H9 (cell line): Measurements from ENCODE around the gene DBI. TPM values are rescaled to one million over a fixed set of nuclear protein-coding genes. Genes with fewer than 3 reads are reported as not detected.

Experiments
- DNase-seq: peaks from one replicate; pipeline ENCODE4 v3.0.0-alpha.2; 2017
- H2AFZ ChIP-seq: one replicate; pipeline ENCODE4 v1.6.1; 2013; ENCODE audit warnings: mild to moderate bottlenecking, low read length, control low read depth, moderate library complexity
- H2AK5ac ChIP-seq: 2 replicates; pipeline ENCODE4 v1.6.1; 2013; ENCODE audit warnings: low read length, control low read depth, mixed read lengths; ENCODE audit not compliant: insufficient read length
- H2BK120ac ChIP-seq: one replicate; pipeline ENCODE4 v1.6.1; 2013; ENCODE audit warnings: low read depth, mild to moderate bottlenecking, low read length, control low read depth, inconsistent platforms; ENCODE audit not compliant: poor library complexity, severe bottlenecking
- H2BK12ac ChIP-seq: 2 replicates; pipeline ENCODE4 v1.6.1; 2013; ENCODE audit warnings: low read length, control low read depth, mixed read lengths, low read depth; ENCODE audit not compliant: insufficient read length
- H2BK15ac ChIP-seq: 2 replicates; pipeline ENCODE4 v1.6.1; 2013; ENCODE audit warnings: low read depth, low read length, control low read depth
- H2BK20ac ChIP-seq: one replicate; pipeline ENCODE4 v1.6.1; 2013; ENCODE audit warnings: low read depth, mild to moderate bottlenecking, low read length, control low read depth, inconsistent platforms; ENCODE audit not compliant: poor library complexity, severe bottlenecking
- H2BK5ac ChIP-seq: 2 replicates; pipeline ENCODE4 v1.6.1; 2013; ENCODE audit warnings: low read length, control low read depth, mixed read lengths; ENCODE audit not compliant: insufficient read length
- H3K14ac ChIP-seq: 2 replicates; pipeline ENCODE4 v1.6.1; 2013; ENCODE audit warnings: low read length, control low read depth; ENCODE audit not compliant: insufficient read depth
- H3K18ac ChIP-seq: 2 replicates; pipeline ENCODE4 v1.6.1; 2013; ENCODE audit warnings: low read depth, mild to moderate bottlenecking, mixed read lengths, low read length, control low read depth; ENCODE audit not compliant: insufficient read length
- H3K23ac ChIP-seq: 2 replicates; pipeline ENCODE4 v1.6.1; 2013; ENCODE audit warnings: low read length, control low read depth, mixed read lengths, low read depth; ENCODE audit not compliant: insufficient read length
- H3K23me2 ChIP-seq: 2 replicates; pipeline ENCODE4 v1.6.1; 2013; ENCODE audit warnings: low read depth, mild to moderate bottlenecking, mixed read lengths, low read length, control low read depth; ENCODE audit not compliant: insufficient read length, poor library complexity, severe bottlenecking
- H3K27ac ChIP-seq: 2 replicates; pipeline ENCODE4 v1.5.1; 2013; ENCODE audit warnings: low read length, control low read depth, mixed read lengths, low read depth; ENCODE audit not compliant: insufficient read length
- H3K27me3 ChIP-seq: 2 replicates; pipeline ENCODE4 v1.6.1; 2013; ENCODE audit warnings: low read length, control low read depth, inconsistent platforms; ENCODE audit not compliant: insufficient read depth
- H3K4ac ChIP-seq: 2 replicates; pipeline ENCODE4 v1.6.1; 2013; ENCODE audit warnings: low read depth, mild to moderate bottlenecking, control low read depth, inconsistent platforms, low read length, moderate library complexity
- H3K4me1 ChIP-seq: 2 replicates; pipeline ENCODE4 v1.6.1; 2013; ENCODE audit warnings: low read length, control low read depth, inconsistent platforms; ENCODE audit not compliant: insufficient read depth
- H3K4me2 ChIP-seq: 2 replicates; pipeline ENCODE4 v1.6.1; 2013; ENCODE audit warnings: low read length, control low read depth, mixed read lengths; ENCODE audit not compliant: insufficient read length, insufficient read depth
- H3K56ac ChIP-seq: 2 replicates; pipeline ENCODE4 v1.6.1; 2013; ENCODE audit warnings: low read depth, mild to moderate bottlenecking, mixed read lengths, low read length, control low read depth; ENCODE audit not compliant: insufficient read length
- H3K79me1 ChIP-seq: 2 replicates; pipeline ENCODE4 v1.6.1; 2013; ENCODE audit warnings: low read depth, mild to moderate bottlenecking, moderate library complexity, low read length, control low read depth, inconsistent platforms; ENCODE audit not compliant: insufficient read depth, poor library complexity, severe bottlenecking
- H3K79me2 ChIP-seq: 2 replicates; pipeline ENCODE4 v1.6.1; 2013; ENCODE audit warnings: low read length, control low read depth, inconsistent platforms; ENCODE audit not compliant: insufficient read depth
- H3K9ac ChIP-seq: 2 replicates; pipeline ENCODE4 v1.6.1; 2013; ENCODE audit warnings: low read length, control low read depth, mixed read lengths; ENCODE audit not compliant: insufficient read length; ENCODE audit errors: extremely low read depth
- H3K9me3 ChIP-seq: one replicate; pipeline ENCODE4 v1.6.1; 2013; ENCODE audit warnings: low read depth, low read length, inconsistent platforms; ENCODE audit not compliant: control insufficient read depth
- H3T11ph ChIP-seq: one replicate; pipeline ENCODE4 v1.6.1; 2013; ENCODE audit warnings: mild to moderate bottlenecking, low read length, control low read depth, inconsistent platforms
- H4K20me1 ChIP-seq: one replicate; pipeline ENCODE4 v1.6.1; 2013; ENCODE audit not compliant: control insufficient read depth, insufficient read length, insufficient read depth
- H4K5ac ChIP-seq: 2 replicates; pipeline ENCODE4 v1.6.1; 2013; ENCODE audit warnings: low read depth, mild to moderate bottlenecking, mixed read lengths, low read length, control low read depth; ENCODE audit not compliant: insufficient read length
- H4K8ac ChIP-seq: replicated peaks from 2 replicates; pipeline ENCODE4 v1.6.1; 2013; ENCODE audit warnings: low read length, control low read depth, mixed read lengths, low read depth; ENCODE audit not compliant: insufficient read length
- H4K91ac ChIP-seq: 2 replicates; pipeline ENCODE4 v1.6.1; 2013; ENCODE audit warnings: low read depth, mild to moderate bottlenecking, moderate library complexity, mixed read lengths, low read length, control low read depth; ENCODE audit not compliant: insufficient read length
- H3K27ac Mint-ChIP-seq, 3 experiments: 2 replicates in 2 of 3; 3 replicates in 1 of 3; pipeline ENCODE4 v1.8.0; 2020 to 2021; ENCODE audit warnings: mixed read lengths in 3 of 3, mild to moderate bottlenecking in 1 of 3, moderate library complexity in 1 of 3
- H3K27me3 Mint-ChIP-seq: 2 replicates; pipeline ENCODE4 v1.8.0; 2021; ENCODE audit warnings: low read depth, mild to moderate bottlenecking, moderate library complexity, mixed read lengths
- H3K36me3 Mint-ChIP-seq, 3 experiments: 2 replicates in 2 of 3; 3 replicates in 1 of 3; pipeline ENCODE4 v1.8.0; 2020 to 2021; ENCODE audit warnings: low read depth in 3 of 3, mixed read lengths in 3 of 3; ENCODE audit not compliant: insufficient read depth in 1 of 3
- H3K4me1 Mint-ChIP-seq, 2 experiments: 2 replicates each; pipeline ENCODE4 v1.8.0; 2020; ENCODE audit warnings: mixed read lengths in 2 of 2
- H3K4me3 Mint-ChIP-seq, 2 experiments: 2 replicates in 1 of 2; 3 replicates in 1 of 2; pipeline ENCODE4 v1.8.0; 2020 to 2021; ENCODE audit warnings: mild to moderate bottlenecking in 2 of 2, mixed read lengths in 2 of 2, moderate library complexity in 1 of 2
- H3K9me3 Mint-ChIP-seq, 2 experiments: 2 replicates in 1 of 2; 3 replicates in 1 of 2; pipeline ENCODE4 v1.8.0; 2020; ENCODE audit warnings: mild to moderate bottlenecking in 2 of 2, mixed read lengths in 2 of 2, moderate library complexity in 1 of 2
- WGBS: extraction: QIAGEN DNeasy Blood & Tissue Kit; methylation state at CpG from one replicate; pipeline ENCODE4 v1.1.7; 2013; ENCODE audit warnings: missing lambda C conversion rate, low lambda C conversion rate, mixed read lengths; ENCODE audit not compliant: insufficient read length; ENCODE audit errors: extremely low coverage; 5-methylcytosine and 5-hydroxymethylcytosine counted together
- total RNA-seq: library from RNA; stranded (reverse); gene quantifications from 2 replicates; pipeline ENCODE4 v1.2.1, GENCODE V29; 2021
- TF ChIP-seq, protein P1 (sequence below): fragments of 200-600 bp; sonication (generic); conservative IDR thresholded peaks from 3 replicates; pipeline ENCODE4 v1.8.0; 2021; ENCODE audit warnings: antibody characterized with exemption, mild to moderate bottlenecking

DBI gene
- total RNA-seq, 1 experiment from 2014 or later: 127 TPM

DNA sequence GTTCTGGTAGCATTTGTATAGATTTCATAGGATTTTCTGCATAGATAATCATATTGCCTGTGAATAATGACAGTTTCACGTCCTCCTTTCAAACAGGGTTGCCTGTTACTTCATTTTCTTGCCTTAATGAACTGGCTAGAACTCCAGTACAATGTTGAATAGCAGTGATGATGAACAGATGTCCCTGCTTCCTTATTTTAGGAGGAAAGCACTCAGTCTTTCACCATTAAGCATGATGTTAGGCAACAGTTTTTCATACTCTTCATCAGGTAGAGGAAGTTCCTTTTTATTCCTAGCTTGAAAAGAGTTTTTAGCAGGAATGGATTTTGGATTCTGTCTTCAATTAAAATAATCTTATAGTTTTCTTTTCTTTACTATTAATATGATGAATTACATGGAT, 39.8 kb upstream of the DBI start:
- H3K79me1 ChIP-seq: no peaks in the 10 kb centered on the region
- H3K4me1 Mint-ChIP-seq: peaks cover 2 to 3% of the 10 kb centered on the region in 2 experiments; a peak in 3 of 4 replicates

More for the DNA sequence above, 39.8 kb upstream of the DBI start:
- H2AFZ ChIP-seq: no peak overlapping the region
- H3K23ac ChIP-seq: no peak overlapping the region
- no peak overlapping the region for H3K27ac Mint-ChIP-seq
- no peaks in the 10 kb centered on the region for H3K79me2 ChIP-seq
- no peak overlapping the region for H2BK5ac ChIP-seq
- no peak overlapping the region for H3K4me3 Mint-ChIP-seq
- H4K5ac ChIP-seq: no peak overlapping the region
- H3K4me1 ChIP-seq: no peaks in the 10 kb centered on the region
- no peaks in the 10 kb centered on the region for H4K20me1 ChIP-seq
- H3K18ac ChIP-seq: no peak overlapping the region
- H3K27ac ChIP-seq: no peak overlapping the region
- H2BK20ac ChIP-seq: no peak overlapping the region
- no peaks in the 10 kb centered on the region for H3K36me3 Mint-ChIP-seq
- H3T11ph ChIP-seq: no peak overlapping the region
- H4K8ac ChIP-seq: no peak overlapping the region
- no peaks in the 10 kb centered on the region; the same call in 1 of the 2 replicates for H3K27me3 Mint-ChIP-seq
- H3K56ac ChIP-seq: no peak overlapping the region
- TF ChIP-seq, protein P1, sequence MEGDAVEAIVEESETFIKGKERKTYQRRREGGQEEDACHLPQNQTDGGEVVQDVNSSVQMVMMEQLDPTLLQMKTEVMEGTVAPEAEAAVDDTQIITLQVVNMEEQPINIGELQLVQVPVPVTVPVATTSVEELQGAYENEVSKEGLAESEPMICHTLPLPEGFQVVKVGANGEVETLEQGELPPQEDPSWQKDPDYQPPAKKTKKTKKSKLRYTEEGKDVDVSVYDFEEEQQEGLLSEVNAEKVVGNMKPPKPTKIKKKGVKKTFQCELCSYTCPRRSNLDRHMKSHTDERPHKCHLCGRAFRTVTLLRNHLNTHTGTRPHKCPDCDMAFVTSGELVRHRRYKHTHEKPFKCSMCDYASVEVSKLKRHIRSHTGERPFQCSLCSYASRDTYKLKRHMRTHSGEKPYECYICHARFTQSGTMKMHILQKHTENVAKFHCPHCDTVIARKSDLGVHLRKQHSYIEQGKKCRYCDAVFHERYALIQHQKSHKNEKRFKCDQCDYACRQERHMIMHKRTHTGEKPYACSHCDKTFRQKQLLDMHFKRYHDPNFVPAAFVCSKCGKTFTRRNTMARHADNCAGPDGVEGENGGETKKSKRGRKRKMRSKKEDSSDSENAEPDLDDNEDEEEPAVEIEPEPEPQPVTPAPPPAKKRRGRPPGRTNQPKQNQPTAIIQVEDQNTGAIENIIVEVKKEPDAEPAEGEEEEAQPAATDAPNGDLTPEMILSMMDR: no peak
- no peaks in the 10 kb centered on the region for H3K27me3 ChIP-seq
- no peak overlapping the region for H2BK120ac ChIP-seq
- no peak overlapping the region for H2BK12ac ChIP-seq
- no peak overlapping the region for H3K4me2 ChIP-seq
- no peaks in the 10 kb centered on the region for H3K9me3 ChIP-seq
- no peak overlapping the region for H4K91ac ChIP-seq
- DNase-seq: no peak
- H3K4ac ChIP-seq: no peak overlapping the region
- no peak overlapping the region for H2AK5ac ChIP-seq
- WGBS: no CpG with 5 or more reads among the region's 1 CpG
- H2BK15ac ChIP-seq: no peak overlapping the region
- H3K14ac ChIP-seq: no peak overlapping the region
- no peaks in the 10 kb centered on the region for H3K9me3 Mint-ChIP-seq
- H3K23me2 ChIP-seq: no peaks in the 10 kb centered on the region
- H3K9ac ChIP-seq: no peak overlapping the region
